ENCODE results near the gene RGS5.

The RGS5 gene

GRCh38 chr1:163093579-163093978 is 109.1 kb downstream of the RGS5 start:
- TF ChIP-seq POLR2AphosphoS5 (IDR thresholded peaks at IDR 0.05; ENCODE audit: low read depth): no peak
- no peak for TF ChIP-seq SPI1 (IDR thresholded peaks at IDR 0.05; ENCODE audit: borderline replicate concordance, low read depth)
- no peak for TF ChIP-seq CTCF (IDR thresholded peaks at IDR 0.05; ENCODE audit: insufficient read depth, low read length)
- no peak for TF ChIP-seq GABPA (IDR thresholded peaks at IDR 0.05; ENCODE audit: low read depth)
- TF ChIP-seq REST (IDR thresholded peaks at IDR 0.05; ENCODE audit: insufficient replicate concordance, low read depth): no peak
- H3K4me3 ChIP-seq (replicated peaks; ENCODE audit: insufficient read depth, low read length): no peak overlapping the region

GRCh38 chr1:163093169-163093568 is 109.5 kb downstream of the RGS5 start:
- TF ChIP-seq CTCF (IDR thresholded peaks at IDR 0.05; ENCODE audit: insufficient read depth, low read length) (no peak), SPI1 (IDR thresholded peaks at IDR 0.05; ENCODE audit: borderline replicate concordance, low read depth) (no peak), GABPA (IDR thresholded peaks at IDR 0.05; ENCODE audit: low read depth) (no peak), REST (IDR thresholded peaks at IDR 0.05; ENCODE audit: insufficient replicate concordance, low read depth) (no peak), POLR2AphosphoS5 (IDR thresholded peaks at IDR 0.05; ENCODE audit: low read depth) (no peak)
- no peak overlapping the region for H3K27ac ChIP-seq (replicated peaks)
- DNase-seq (ENCODE audit: low read depth in 1 of 2, low spot score in 1 of 2): no peak
- no peak overlapping the region for H3K4me3 ChIP-seq (replicated peaks; ENCODE audit: insufficient read depth, low read length)
- no peaks in the 10 kb centered on the region for H3K27me3 ChIP-seq (ENCODE audit: insufficient read depth, poor library complexity, severe bottlenecking)

More at GRCh38 chr1:163093579-163093978, 109.1 kb downstream of the RGS5 start:
- no peak for DNase-seq (ENCODE audit: low read depth in 1 of 2, low spot score in 1 of 2)
- Histone ChIP-seq H3K27ac (replicated peaks) (no peak overlapping the region), H3K27me3 (ENCODE audit: insufficient read depth, poor library complexity, severe bottlenecking) (no peaks in the 10 kb centered on the region)

Measured in HL-60 (cell line).